Ascending aorta (tissue), 2 donors: ENCODE measurements around the gene FRAS1. TPM values are rescaled to one million over a fixed set of nuclear protein-coding genes. Genes with fewer than 3 reads are reported as not detected.

Experiments used
- DNase-seq, 2 donors: peaks; one replicate each; pipeline ENCODE4 v3.0.0-alpha.2; 2019; ENCODE audit warnings: low spot score in 2 of 2
- H3K27ac ChIP-seq, 2 donors: fragments of 200-600 bp; sonication (generic); one replicate each; pipeline ENCODE4 v1.5.1; 2016 to 2017; ENCODE audit warnings: mild to moderate bottlenecking in 1 of 2
- H3K27me3 ChIP-seq: fragments of 200-600 bp; sonication (generic); one replicate; pipeline ENCODE4 v1.5.1; 2017
- H3K36me3 ChIP-seq, 2 donors: fragments of 200-600 bp; sonication (generic); one replicate each; pipeline ENCODE4 v1.5.1; 2016
- H3K4me1 ChIP-seq, 2 donors: fragments of 200-600 bp; sonication (generic); one replicate each; pipeline ENCODE4 v1.5.1; 2016 to 2017; ENCODE audit warnings: mild to moderate bottlenecking in 1 of 2
- H3K4me3 ChIP-seq, 2 donors: fragments of 200-600 bp; sonication (generic); one replicate each; pipeline ENCODE4 v1.5.1; 2016 to 2017; ENCODE audit warnings: mild to moderate bottlenecking in 1 of 2
- H3K9me3 ChIP-seq, 2 donors: fragments of 200-600 bp; sonication (generic); one replicate each; pipeline ENCODE4 v1.5.1; 2016
- CTCF ChIP-seq, 3 experiments: fragments of 200-600 bp in 2 of 3; fragments of 450-650 bp in 1 of 3; sonication (generic) in 2 of 3; IDR thresholded peaks; one replicate each; pipeline ENCODE4 v1.5.1; 2016 to 2019; ENCODE audit warnings: antibody characterized with exemption in 3 of 3, mild to moderate bottlenecking in 1 of 3, moderate library complexity in 1 of 3
- intact Hi-C: fragments of 100-400 bp; cut with DNase I; formaldehyde crosslinking; loops from one replicate; pipeline ENCODE4 v1.15.1; 2023
- total RNA-seq: library from RNA; depleted of rRNA; stranded (reverse); fragments of >200 nt; gene quantifications from one replicate; pipeline ENCODE4 v1.1.0, GENCODE V29; 2016

FRAS1 gene
- total RNA-seq, 1 donor from 2014 or later: 0.75 TPM

GRCh38 chr4:78414116-78414515, 357.0 kb downstream of the FRAS1 start:
- H3K9me3 ChIP-seq: no peaks in the 10 kb centered on the region
- no peak for TF ChIP-seq CTCF (IDR thresholded peaks at IDR 0.05)
- intact Hi-C loops: no loop called here
- H3K36me3 ChIP-seq: no peaks in the 10 kb centered on the region
- no peaks in the 10 kb centered on the region for H3K4me1 ChIP-seq
- no peak overlapping the region for H3K27ac ChIP-seq
- no peaks in the 10 kb centered on the region for H3K27me3 ChIP-seq
- H3K4me3 ChIP-seq: no peak overlapping the region
- DNase-seq: no peak

- Histone ChIP-seq H3K27ac (no peak overlapping the region), H3K36me3 (no peaks in the 10 kb centered on the region), H3K4me1 (no peaks in the 10 kb centered on the region), H3K27me3 (no peaks in the 10 kb centered on the region), H3K9me3 (no peaks in the 10 kb centered on the region), H3K4me3 (no peak overlapping the region)
- TF ChIP-seq CTCF (IDR thresholded peaks at IDR 0.05): no peak
- intact Hi-C loops: no loop called here
- DNase-seq: no peak
These were observed 360.5 kb downstream of the FRAS1 start for GRCh38 chr4:78417603-78418002.

- no peaks in the 10 kb centered on the region for H3K9me3 ChIP-seq
- DNase-seq: no peak
- TF ChIP-seq CTCF (IDR thresholded peaks at IDR 0.05): no peak
- no peak overlapping the region for H3K27ac ChIP-seq
- no peaks in the 10 kb centered on the region for H3K27me3 ChIP-seq
- intact Hi-C loops: no loop called here
- no peak overlapping the region for H3K4me3 ChIP-seq
- no peaks in the 10 kb centered on the region for H3K36me3 ChIP-seq
- H3K4me1 ChIP-seq: no peaks in the 10 kb centered on the region
These were observed 361.3 kb downstream of the FRAS1 start for GRCh38 chr4:78418406-78418805.

GRCh38 chr4:78423790-78424189, 366.7 kb downstream of the FRAS1 start:
- Histone ChIP-seq H3K4me1 (no peaks in the 10 kb centered on the region), H3K27ac (no peak overlapping the region), H3K4me3 (no peak overlapping the region), H3K36me3 (no peaks in the 10 kb centered on the region), H3K27me3 (no peaks in the 10 kb centered on the region), H3K9me3 (no peaks in the 10 kb centered on the region)
- TF ChIP-seq CTCF (IDR thresholded peaks at IDR 0.05): no peak
- no peak for DNase-seq
- intact Hi-C loops: no loop called here

GRCh38 chr4:78424461-78424860, 367.3 kb downstream of the FRAS1 start:
- Histone ChIP-seq H3K4me3 (no peak overlapping the region), H3K9me3 (no peaks in the 10 kb centered on the region), H3K27ac (no peak overlapping the region), H3K36me3 (no peaks in the 10 kb centered on the region), H3K4me1 (no peaks in the 10 kb centered on the region), H3K27me3 (no peaks in the 10 kb centered on the region)
- intact Hi-C loops: no loop called here
- no peak for DNase-seq
- TF ChIP-seq CTCF (IDR thresholded peaks at IDR 0.05): no peak

GRCh38 chr4:78426972-78427371, 369.8 kb downstream of the FRAS1 start:
- Histone ChIP-seq H3K4me1 (no peaks in the 10 kb centered on the region), H3K36me3 (no peaks in the 10 kb centered on the region), H3K27ac (no peak overlapping the region), H3K9me3 (no peaks in the 10 kb centered on the region), H3K4me3 (no peak overlapping the region), H3K27me3 (no peaks in the 10 kb centered on the region)
- intact Hi-C loops: no loop called here
- no peak for DNase-seq
- TF ChIP-seq CTCF (IDR thresholded peaks at IDR 0.05): no peak
